Fibroblast of lung (primary cell): ENCODE data around the gene TTLL11. TPM values are rescaled to one million over a fixed set of nuclear protein-coding genes. Genes with fewer than 3 reads are reported as not detected.

ENCODE experiments used
- DNase-seq, 2 donors: peaks; one replicate each; pipeline versions ENCODE4 v3.0.0 to v3.0.0-alpha.2; 2010; ENCODE audit warnings: low read depth in 2 of 2
- H2AFZ ChIP-seq: 2 replicates; pipeline ENCODE4 v1.5.1; 2012; ENCODE audit warnings: low read length, control low read depth, inconsistent platforms
- H3K27ac ChIP-seq: 2 replicates; pipeline ENCODE4 v1.5.1; 2011; ENCODE audit warnings: low read length, control low read depth; ENCODE audit not compliant: insufficient read depth
- H3K27me3 ChIP-seq: 2 replicates; pipeline ENCODE4 v1.5.1; 2011; ENCODE audit warnings: mild to moderate bottlenecking, low read length; ENCODE audit not compliant: control insufficient read depth, insufficient read depth
- H3K36me3 ChIP-seq: 2 replicates; pipeline ENCODE4 v1.5.1; 2011; ENCODE audit warnings: low read length; ENCODE audit not compliant: control insufficient read depth, insufficient read depth
- H3K4me1 ChIP-seq: 2 replicates; pipeline ENCODE4 v1.5.1; 2011; ENCODE audit warnings: low read length; ENCODE audit not compliant: control insufficient read depth, insufficient read depth; ENCODE audit errors: extremely low read depth
- H3K4me2 ChIP-seq: 2 replicates; pipeline ENCODE4 v1.5.1; 2011; ENCODE audit warnings: low read length, control low read depth; ENCODE audit not compliant: insufficient read depth; ENCODE audit errors: extremely low read depth
- H3K4me3 ChIP-seq, 4 experiments: fragments of 200-600 bp in 1 of 4; sonication (generic) in 1 of 4; replicated peaks in 1 of 4; 2 replicates each; pipeline ENCODE4 v1.5.1; 2011 to 2016; ENCODE audit warnings: low read length in 4 of 4, low read depth in 3 of 4, mild to moderate bottlenecking in 3 of 4, control low read depth in 2 of 4, inconsistent platforms in 1 of 4, mixed read lengths in 1 of 4; ENCODE audit not compliant: insufficient read depth in 1 of 4; ENCODE audit errors: control extremely low read depth in 1 of 4
- H3K79me2 ChIP-seq: 2 replicates; pipeline ENCODE4 v1.5.1; 2012; ENCODE audit warnings: mild to moderate bottlenecking, low read length, inconsistent platforms; ENCODE audit not compliant: control insufficient read depth, insufficient read depth
- H3K9ac ChIP-seq: 2 replicates; pipeline ENCODE4 v1.5.1; 2011; ENCODE audit warnings: mild to moderate bottlenecking, low read length, control low read depth; ENCODE audit not compliant: insufficient read depth
- H3K9me3 ChIP-seq: 2 replicates; pipeline ENCODE4 v1.5.1; 2012; ENCODE audit warnings: low read depth, low read length; ENCODE audit not compliant: control insufficient read depth, insufficient read depth
- H4K20me1 ChIP-seq: 2 replicates; pipeline ENCODE4 v1.5.1; 2011; ENCODE audit warnings: low read length; ENCODE audit not compliant: control insufficient read depth, insufficient read depth; ENCODE audit errors: extremely low read depth
- EZH2 ChIP-seq: IDR thresholded peaks from 2 replicates; pipeline ENCODE4 v1.5.1; 2012; ENCODE audit warnings: low read length, control low read depth, mild to moderate bottlenecking; ENCODE audit errors: missing control alignments
- polyA plus RNA-seq, 2 donors: library from polyadenylated mRNA; depleted of rRNA in 1 of 2; stranded (reverse) in 1 of 2; unstranded in 1 of 2; fragments of >200 nt; gene quantifications; 2 replicates each; pipeline ENCODE4 v1.2.1, GENCODE V29; 2011 to 2012; ENCODE audit warnings: missing spikeins in 1 of 2
- total RNA-seq: library from RNA; depleted of rRNA; stranded (reverse); fragments of >200 nt; gene quantifications from 2 replicates; pipeline ENCODE4 v1.2.1, GENCODE V29; 2014
- TF ChIP-seq, protein P1 (sequence below), 2 donors: IDR thresholded peaks in 1 of 2; conservative IDR thresholded peaks in 1 of 2; 1 replicate in 1 of 2; 2 replicates in 1 of 2; pipeline ENCODE4 v1.5.1; 2011 to 2012; ENCODE audit warnings: low read length in 2 of 2, control low read depth in 1 of 2, inconsistent platforms in 1 of 2, low read depth in 1 of 2, mild to moderate bottlenecking in 1 of 2

The TTLL11 gene
- total and polyA plus RNA-seq, 2 donors (not counting 1 experiment from before 2014, with no cell fraction given), result 3.9 to 4.8 TPM

DNA sequence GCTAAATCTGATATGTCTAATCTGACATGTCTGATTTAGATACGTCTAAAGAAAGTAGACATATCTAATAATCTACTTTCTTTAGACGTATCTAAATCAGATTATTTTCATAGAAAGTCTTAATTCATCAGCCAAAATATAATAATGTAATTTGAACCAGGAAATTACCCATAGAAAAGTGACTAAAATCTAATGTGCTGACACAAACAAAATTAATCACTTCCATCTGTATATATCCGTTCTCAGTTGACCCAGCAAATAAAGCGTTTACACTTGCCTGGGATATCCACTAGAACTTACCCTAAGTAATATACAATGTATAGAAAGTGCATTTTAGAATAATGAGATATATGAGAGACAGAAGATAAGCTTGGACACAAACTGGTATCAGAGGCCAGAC is 56.7 kb downstream of the TTLL11 start:
- no peaks in the 10 kb centered on the region for H3K9me3 ChIP-seq
- no peak overlapping the region for H3K4me3 ChIP-seq
- TF ChIP-seq, protein P1, sequence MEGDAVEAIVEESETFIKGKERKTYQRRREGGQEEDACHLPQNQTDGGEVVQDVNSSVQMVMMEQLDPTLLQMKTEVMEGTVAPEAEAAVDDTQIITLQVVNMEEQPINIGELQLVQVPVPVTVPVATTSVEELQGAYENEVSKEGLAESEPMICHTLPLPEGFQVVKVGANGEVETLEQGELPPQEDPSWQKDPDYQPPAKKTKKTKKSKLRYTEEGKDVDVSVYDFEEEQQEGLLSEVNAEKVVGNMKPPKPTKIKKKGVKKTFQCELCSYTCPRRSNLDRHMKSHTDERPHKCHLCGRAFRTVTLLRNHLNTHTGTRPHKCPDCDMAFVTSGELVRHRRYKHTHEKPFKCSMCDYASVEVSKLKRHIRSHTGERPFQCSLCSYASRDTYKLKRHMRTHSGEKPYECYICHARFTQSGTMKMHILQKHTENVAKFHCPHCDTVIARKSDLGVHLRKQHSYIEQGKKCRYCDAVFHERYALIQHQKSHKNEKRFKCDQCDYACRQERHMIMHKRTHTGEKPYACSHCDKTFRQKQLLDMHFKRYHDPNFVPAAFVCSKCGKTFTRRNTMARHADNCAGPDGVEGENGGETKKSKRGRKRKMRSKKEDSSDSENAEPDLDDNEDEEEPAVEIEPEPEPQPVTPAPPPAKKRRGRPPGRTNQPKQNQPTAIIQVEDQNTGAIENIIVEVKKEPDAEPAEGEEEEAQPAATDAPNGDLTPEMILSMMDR (conservative IDR thresholded peaks at IDR 0.05 in 1 of 2, IDR thresholded peaks at IDR 0.05 in 1 of 2; ENCODE audit: low read depth in 1 of 2, low read length in 2 of 2), result no peak
- no peak for TF ChIP-seq EZH2
- H3K4me2 ChIP-seq, result no peak overlapping the region
- H3K79me2 ChIP-seq, result no peaks in the 10 kb centered on the region
- no peaks in the 10 kb centered on the region for H4K20me1 ChIP-seq
- no peaks in the 10 kb centered on the region for H3K27me3 ChIP-seq
- H3K4me1 ChIP-seq, result peaks cover 3% of the 10 kb centered on the region
- DNase-seq, result no peak
- H3K27ac ChIP-seq, result no peak overlapping the region
- no peaks in the 10 kb centered on the region for H3K36me3 ChIP-seq
- no peak overlapping the region for H2AFZ ChIP-seq
- H3K9ac ChIP-seq, result no peak overlapping the region

DNA sequence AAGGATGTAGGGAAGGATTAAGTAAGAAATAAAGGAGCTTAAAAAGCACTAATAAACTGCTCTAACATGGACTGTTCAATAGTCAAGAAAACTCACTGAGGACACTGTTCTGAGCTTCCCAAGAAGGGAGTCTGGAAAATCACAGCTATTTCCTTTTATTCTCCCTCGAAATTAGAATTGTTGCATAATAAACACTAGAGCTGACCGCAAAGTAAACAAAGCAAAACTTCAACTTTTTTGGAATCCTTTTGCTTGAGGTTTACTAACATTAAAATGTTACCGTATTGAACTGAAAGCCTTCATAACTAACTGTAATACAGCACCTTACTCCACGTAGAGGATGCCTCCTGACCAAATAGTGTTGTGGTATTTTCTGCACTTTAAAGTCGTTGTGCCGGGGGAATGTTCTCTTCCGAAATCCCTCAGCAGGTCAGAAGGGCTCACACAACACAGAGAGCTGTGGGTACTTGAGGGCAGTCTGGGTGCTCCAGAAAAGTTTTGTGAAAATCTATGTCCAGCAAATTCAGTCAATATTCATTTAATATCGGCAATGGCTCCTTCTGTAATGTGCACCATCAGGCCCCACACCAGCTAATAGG is 59.2 kb downstream of the TTLL11 start:
- Histone ChIP-seq H3K27me3 (no peaks in the 10 kb centered on the region), H2AFZ (no peak overlapping the region), H3K4me2 (no peak overlapping the region), H3K4me1 (peaks cover 3% of the 10 kb centered on the region), H3K27ac (no peak overlapping the region), H3K9ac (no peak overlapping the region), H3K4me3 (no peak overlapping the region), H3K36me3 (no peaks in the 10 kb centered on the region), H3K79me2 (no peaks in the 10 kb centered on the region), H4K20me1 (no peaks in the 10 kb centered on the region), H3K9me3 (no peaks in the 10 kb centered on the region)
- TF ChIP-seq EZH2, result no peak
- TF ChIP-seq, protein P1 (conservative IDR thresholded peaks at IDR 0.05 in 1 of 2, IDR thresholded peaks at IDR 0.05 in 1 of 2; ENCODE audit: low read depth in 1 of 2, low read length in 2 of 2), result no peak
- peak in 1 of 2 donors; percentile 29 for DNase-seq

DNA sequence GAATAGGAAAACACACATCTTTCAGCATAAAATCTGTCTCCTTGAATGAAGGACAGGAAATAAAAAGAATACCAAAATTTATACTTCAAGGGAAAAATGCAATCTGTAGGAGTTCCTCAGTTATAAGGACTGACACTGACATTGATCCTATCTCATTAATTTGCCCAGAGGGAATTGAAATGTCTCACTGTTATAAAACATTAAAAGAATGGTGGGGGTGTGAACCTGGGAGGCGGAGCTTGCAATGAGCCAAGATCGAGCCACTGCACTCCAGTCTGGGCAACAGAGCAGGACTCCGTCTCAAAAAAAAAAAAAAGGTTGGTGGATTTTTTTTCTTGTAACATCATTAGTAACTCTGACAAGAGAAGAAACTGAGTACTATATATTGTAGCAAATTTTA is 60.8 kb downstream of the TTLL11 start:
- Histone ChIP-seq H3K9ac (no peak overlapping the region), H4K20me1 (no peaks in the 10 kb centered on the region), H3K4me3 (no peak overlapping the region), H3K4me1 (peaks cover 3% of the 10 kb centered on the region), H3K4me2 (no peak overlapping the region), H3K27ac (no peak overlapping the region), H2AFZ (no peak overlapping the region), H3K9me3 (no peaks in the 10 kb centered on the region), H3K27me3 (no peaks in the 10 kb centered on the region), H3K36me3 (no peaks in the 10 kb centered on the region), H3K79me2 (no peaks in the 10 kb centered on the region)
- TF ChIP-seq EZH2, result no peak
- TF ChIP-seq, protein P1 (conservative IDR thresholded peaks at IDR 0.05 in 1 of 2, IDR thresholded peaks at IDR 0.05 in 1 of 2; ENCODE audit: low read depth in 1 of 2, low read length in 2 of 2), result no peak
- no peak for DNase-seq
